Peyer's patch (tissue), 4 donors: ENCODE data around the gene ZBTB2. TPM values are rescaled to one million over a fixed set of nuclear protein-coding genes. Genes with fewer than 3 reads are reported as not detected.

ENCODE experiments used
- DNase-seq, 3 donors: peaks; one replicate each; pipeline ENCODE4 v3.0.0-alpha.2; 2017 to 2019
- H3K27ac ChIP-seq, 4 donors: fragments of 200-600 bp; sonication (generic); one replicate each; pipeline ENCODE4 v1.5.1; 2016 to 2019
- H3K27me3 ChIP-seq, 2 donors: fragments of 200-600 bp; sonication (generic); one replicate each; pipeline ENCODE4 v1.5.1; 2019
- H3K36me3 ChIP-seq, 3 donors: fragments of 200-600 bp; sonication (generic); one replicate each; pipeline ENCODE4 v1.5.1; 2016 to 2019
- H3K4me1 ChIP-seq, 4 donors: fragments of 200-600 bp; sonication (generic); one replicate each; pipeline ENCODE4 v1.5.1; 2016 to 2019
- H3K4me3 ChIP-seq, 4 donors: fragments of 200-600 bp; sonication (generic); 1 replicate in 3 of 4; 2 replicates in 1 of 4; pipeline ENCODE4 v1.5.1; 2016 to 2019; ENCODE audit warnings: mild to moderate bottlenecking in 1 of 4
- H3K9me3 ChIP-seq, 4 donors: fragments of 200-600 bp; sonication (generic); one replicate each; pipeline ENCODE4 v1.5.1; 2016 to 2019; ENCODE audit warnings: mild to moderate bottlenecking in 1 of 4
- POLR2A ChIP-seq, 2 donors: fragments of 450-650 bp; IDR thresholded peaks; one replicate each; pipeline ENCODE4 v1.5.1; 2017; ENCODE audit warnings: antibody characterized with exemption in 2 of 2, mild to moderate bottlenecking in 2 of 2, moderate library complexity in 2 of 2
- total RNA-seq, 4 donors: library from RNA; depleted of rRNA; stranded (reverse); fragments of >200 nt; gene quantifications; one replicate each; pipeline ENCODE4 v1.1.0, GENCODE V29; 2016
- TF ChIP-seq, protein P1 (sequence below), 6 experiments: fragments of 450-650 bp in 4 of 6; fragments of 200-600 bp in 2 of 6; sonication (generic) in 1 of 6; IDR thresholded peaks; one replicate each; pipeline ENCODE4 v1.5.1; 2017 to 2019; ENCODE audit warnings: antibody characterized with exemption in 6 of 6, mild to moderate bottlenecking in 3 of 6, moderate library complexity in 1 of 6

The ZBTB2 gene
- total RNA-seq, 4 donors from 2014 or later, result 7.3 to 12.4 (median 9.9) TPM

- Histone ChIP-seq H3K4me3 (no peak overlapping the region), H3K9me3 (no peaks in the 10 kb centered on the region), H3K4me1 (no peaks in the 10 kb centered on the region), H3K27me3 (no peaks in the 10 kb centered on the region), H3K36me3 (no peaks in the 10 kb centered on the region), H3K27ac (no peak overlapping the region)
- no peak for DNase-seq
- TF ChIP-seq, protein P1, sequence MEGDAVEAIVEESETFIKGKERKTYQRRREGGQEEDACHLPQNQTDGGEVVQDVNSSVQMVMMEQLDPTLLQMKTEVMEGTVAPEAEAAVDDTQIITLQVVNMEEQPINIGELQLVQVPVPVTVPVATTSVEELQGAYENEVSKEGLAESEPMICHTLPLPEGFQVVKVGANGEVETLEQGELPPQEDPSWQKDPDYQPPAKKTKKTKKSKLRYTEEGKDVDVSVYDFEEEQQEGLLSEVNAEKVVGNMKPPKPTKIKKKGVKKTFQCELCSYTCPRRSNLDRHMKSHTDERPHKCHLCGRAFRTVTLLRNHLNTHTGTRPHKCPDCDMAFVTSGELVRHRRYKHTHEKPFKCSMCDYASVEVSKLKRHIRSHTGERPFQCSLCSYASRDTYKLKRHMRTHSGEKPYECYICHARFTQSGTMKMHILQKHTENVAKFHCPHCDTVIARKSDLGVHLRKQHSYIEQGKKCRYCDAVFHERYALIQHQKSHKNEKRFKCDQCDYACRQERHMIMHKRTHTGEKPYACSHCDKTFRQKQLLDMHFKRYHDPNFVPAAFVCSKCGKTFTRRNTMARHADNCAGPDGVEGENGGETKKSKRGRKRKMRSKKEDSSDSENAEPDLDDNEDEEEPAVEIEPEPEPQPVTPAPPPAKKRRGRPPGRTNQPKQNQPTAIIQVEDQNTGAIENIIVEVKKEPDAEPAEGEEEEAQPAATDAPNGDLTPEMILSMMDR (IDR thresholded peaks at IDR 0.05), result no peak
- TF ChIP-seq POLR2A (IDR thresholded peaks at IDR 0.05), result no peak
Observed at GRCh38 chr6:151340219-151340978, 51.0 kb downstream of the ZBTB2 start.

DNA sequence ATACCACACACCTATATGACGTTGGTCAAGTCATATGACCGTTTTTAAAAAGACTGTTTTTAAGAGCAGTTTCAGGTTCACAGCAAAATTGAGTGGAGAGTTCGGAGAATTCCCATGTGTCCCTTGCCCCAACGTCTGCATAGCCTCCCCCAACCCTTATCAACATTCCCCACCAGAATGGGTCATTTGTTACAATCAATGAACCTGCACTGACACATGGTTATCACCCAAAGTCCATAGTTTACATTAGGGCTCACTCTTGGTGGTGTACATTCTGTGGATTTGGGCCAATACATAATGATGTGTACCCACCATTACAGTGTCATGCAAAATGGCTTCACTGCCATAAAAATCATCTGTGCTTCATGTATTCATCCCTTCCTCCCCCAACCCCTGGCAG lies 52.0 kb downstream of the ZBTB2 start:
- no peaks in the 10 kb centered on the region for H3K36me3 ChIP-seq
- H3K9me3 ChIP-seq, result no peaks in the 10 kb centered on the region
- no peaks in the 10 kb centered on the region for H3K27me3 ChIP-seq
- no peaks in the 10 kb centered on the region for H3K4me1 ChIP-seq
- TF ChIP-seq, protein P1 (IDR thresholded peaks at IDR 0.05), result no peak
- TF ChIP-seq POLR2A (IDR thresholded peaks at IDR 0.05), result no peak
- no peak for DNase-seq
- H3K4me3 ChIP-seq, result no peak overlapping the region
- no peak overlapping the region for H3K27ac ChIP-seq

- no peaks in the 10 kb centered on the region for H3K36me3 ChIP-seq
- no peaks in the 10 kb centered on the region for H3K27me3 ChIP-seq
- DNase-seq, result no peak
- no peaks in the 10 kb centered on the region for H3K4me1 ChIP-seq
- H3K9me3 ChIP-seq, result no peaks in the 10 kb centered on the region
- H3K4me3 ChIP-seq, result no peak overlapping the region
- H3K27ac ChIP-seq, result no peak overlapping the region
- no peak for TF ChIP-seq POLR2A (IDR thresholded peaks at IDR 0.05)
- TF ChIP-seq, protein P1 (IDR thresholded peaks at IDR 0.05), result no peak
Observed at GRCh38 chr6:151338651-151339200, 52.6 kb downstream of the ZBTB2 start.

DNA sequence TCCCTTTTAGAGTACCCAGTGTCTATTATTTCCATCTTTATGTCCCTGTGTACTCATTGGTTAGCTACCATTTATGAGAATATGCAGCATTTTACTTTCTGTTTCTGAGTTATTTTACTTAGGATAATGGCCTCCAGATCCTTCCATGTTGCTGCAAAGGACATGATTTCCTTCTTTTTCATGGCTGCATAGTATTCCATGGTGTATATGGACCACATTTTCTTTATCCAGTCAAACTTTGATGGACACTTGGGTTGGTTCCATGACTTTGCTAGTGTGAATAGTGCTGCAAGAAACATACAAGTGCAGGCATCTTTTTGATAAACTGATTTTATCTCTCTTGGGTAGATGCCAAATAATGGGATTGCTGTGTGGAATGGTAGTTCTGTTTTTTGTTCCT lies 55.4 kb downstream of the ZBTB2 start:
- no peaks in the 10 kb centered on the region for H3K27me3 ChIP-seq
- no peaks in the 10 kb centered on the region for H3K36me3 ChIP-seq
- no peaks in the 10 kb centered on the region for H3K4me1 ChIP-seq
- H3K27ac ChIP-seq, result no peak overlapping the region
- no peaks in the 10 kb centered on the region for H3K9me3 ChIP-seq
- no peak overlapping the region for H3K4me3 ChIP-seq
- no peak for DNase-seq
- no peak for TF ChIP-seq POLR2A (IDR thresholded peaks at IDR 0.05)
- TF ChIP-seq, protein P1 (IDR thresholded peaks at IDR 0.05), result no peak

DNA sequence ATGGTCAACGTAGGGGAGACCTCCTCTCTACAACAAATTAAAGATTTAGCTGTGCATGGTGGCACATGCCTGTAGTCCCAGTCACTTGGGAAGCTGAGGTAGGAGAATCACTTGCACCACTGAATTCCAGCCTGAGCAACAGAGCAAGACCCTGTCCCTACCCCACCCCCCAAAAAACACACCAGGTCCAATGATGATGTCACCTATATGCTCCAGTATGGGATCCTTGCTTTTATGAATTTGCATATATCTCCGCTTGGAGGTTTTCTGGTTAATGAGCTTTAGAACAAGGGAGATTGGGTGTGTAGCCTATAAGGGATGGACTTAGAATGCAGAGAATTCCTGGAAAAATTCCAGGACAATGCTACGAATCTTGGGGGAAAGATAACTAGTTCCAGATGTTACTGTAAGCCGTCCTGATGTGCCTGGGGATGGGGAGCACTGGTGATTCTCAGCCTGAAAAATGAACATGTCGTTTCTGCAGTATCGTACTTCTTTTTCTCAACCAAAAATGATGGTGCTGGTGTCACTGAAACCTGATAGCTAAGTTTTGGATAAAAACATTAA lies 61.1 kb downstream of the ZBTB2 start:
- Histone ChIP-seq H3K36me3 (no peaks in the 10 kb centered on the region), H3K9me3 (no peaks in the 10 kb centered on the region), H3K27me3 (no peaks in the 10 kb centered on the region), H3K4me1 (peaks cover 0 to 7% (median 0%) of the 10 kb centered on the region in 4 donors), H3K4me3 (no peak overlapping the region), H3K27ac (no peak overlapping the region)
- no peak for DNase-seq
- no peak for TF ChIP-seq POLR2A (IDR thresholded peaks at IDR 0.05)
- TF ChIP-seq, protein P1 (IDR thresholded peaks at IDR 0.05), result no peak
